Adrenal gland (tissue), 12 donors: ENCODE data around the gene CTBP1. TPM values are rescaled to one million over a fixed set of nuclear protein-coding genes. Genes with fewer than 3 reads are reported as not detected.
A peak's percentile ranks its signal among the peaks of the same experiment; 100 is the strongest.

Source experiments
- DNase-seq, 7 donors: peaks; one replicate each; pipeline ENCODE4 v3.0.0-alpha.2; 2019 to 2020
- H3K27ac ChIP-seq, 5 donors: fragments of 200-600 bp; sonication (generic) in 4 of 5; 1 replicate in 3 of 5; 2 replicates in 2 of 5; pipeline versions ENCODE4 v1.5.1 to v1.8.0; 2016 to 2020; ENCODE audit warnings: mild to moderate bottlenecking in 1 of 5
- H3K27me3 ChIP-seq: fragments of 200-600 bp; 2 replicates; pipeline ENCODE4 v1.8.0; 2021
- H3K36me3 ChIP-seq, 2 donors: fragments of 200-600 bp; replicated peaks in 1 of 2; 1 replicate in 1 of 2; 2 replicates in 1 of 2; pipeline versions ENCODE4 v1.5.1 to v1.8.0; 2018 to 2022
- H3K4me1 ChIP-seq, 2 donors: fragments of 200-600 bp; replicated peaks in 1 of 2; 1 replicate in 1 of 2; 2 replicates in 1 of 2; pipeline versions ENCODE4 v1.5.1 to v1.8.0; 2018 to 2021
- H3K4me3 ChIP-seq, 4 donors: fragments of 200-600 bp; sonication (generic) in 3 of 4; one replicate each; pipeline ENCODE4 v1.5.1; 2016 to 2018
- H3K9me3 ChIP-seq, 3 donors: fragments of 200-600 bp; sonication (generic) in 1 of 3; replicated peaks in 1 of 3; 1 replicate in 2 of 3; 2 replicates in 1 of 3; pipeline versions ENCODE4 v1.5.1 to v1.8.0; 2016 to 2021
- POLR2A ChIP-seq, 2 donors: fragments of 450-650 bp; IDR thresholded peaks; one replicate each; pipeline ENCODE4 v1.6.1; 2017; ENCODE audit warnings: antibody characterized with exemption in 2 of 2, mild to moderate bottlenecking in 2 of 2, moderate library complexity in 1 of 2
- WGBS, 4 donors: extraction: QIAGEN DNeasy Blood & Tissue Kit in 2 of 4; methylation state at CpG; one replicate each; pipeline versions ENCODE4 v1.1.5 to v1.1.7; 2013 to 2017; 5-methylcytosine and 5-hydroxymethylcytosine counted together
- intact Hi-C, 2 donors: fragments of 100-400 bp; cut with DNase I; formaldehyde crosslinking; loops; one replicate each; pipeline versions ENCODE4 v1.14.1 to v1.15.0; 2022 to 2023
- polyA plus RNA-seq, 3 donors: library from polyadenylated mRNA; stranded (reverse); fragments of 200-250 nt in 2 of 3; fragments of 350-450 nt in 1 of 3; fragmentation: Illumina TruSeq in 1 of 3; extraction: RNeasy Lipid Tissue Mini Kit (QIAGEN cat#74804) in 1 of 3; gene quantifications; one replicate each; pipeline ENCODE4 v1.2.3, GENCODE V29; 2013 to 2014
- total RNA-seq, 9 donors: library from RNA; depleted of rRNA in 4 of 9; stranded (reverse); fragments of >200 nt in 4 of 9; fragments of 120-200 nt in 1 of 9; fragmentation: NEBNext Ultra II Directional in 1 of 9; extraction: Animal tissue kit (Norgen Biotek cat#: 25700) in 1 of 9; gene quantifications; one replicate each; pipeline versions ENCODE4 v1.1.0 to v1.2.4, GENCODE V29; 2013 to 2023
- TF ChIP-seq, protein P1 (sequence below), 6 experiments: fragments of 450-650 bp in 4 of 6; fragments of 200-600 bp in 2 of 6; sonication (generic) in 1 of 6; IDR thresholded peaks; 1 replicate in 5 of 6; 2 replicates in 1 of 6; pipeline versions ENCODE4 v1.5.1 to v1.8.0; 2016 to 2021; ENCODE audit warnings: antibody characterized with exemption in 6 of 6, mild to moderate bottlenecking in 2 of 6, moderate library complexity in 1 of 6
- donor health status: healthy with polysubstance abuse.
- donor health status: Bipolar disorder and iron deficiency.
- donor health status: DM: yes; HTN: yes; CAD: no.
- donor health status: DM: no; HTN: no; CAD: no.
- donor health status: DM: no; HTN: no; CAD: no.
- donor health status: DM: yes; HTN: yes; CAD: no.

The CTBP1 gene
- total and polyA plus RNA-seq, 12 donors = 45.7 to 293 (median 159) TPM

DNA sequence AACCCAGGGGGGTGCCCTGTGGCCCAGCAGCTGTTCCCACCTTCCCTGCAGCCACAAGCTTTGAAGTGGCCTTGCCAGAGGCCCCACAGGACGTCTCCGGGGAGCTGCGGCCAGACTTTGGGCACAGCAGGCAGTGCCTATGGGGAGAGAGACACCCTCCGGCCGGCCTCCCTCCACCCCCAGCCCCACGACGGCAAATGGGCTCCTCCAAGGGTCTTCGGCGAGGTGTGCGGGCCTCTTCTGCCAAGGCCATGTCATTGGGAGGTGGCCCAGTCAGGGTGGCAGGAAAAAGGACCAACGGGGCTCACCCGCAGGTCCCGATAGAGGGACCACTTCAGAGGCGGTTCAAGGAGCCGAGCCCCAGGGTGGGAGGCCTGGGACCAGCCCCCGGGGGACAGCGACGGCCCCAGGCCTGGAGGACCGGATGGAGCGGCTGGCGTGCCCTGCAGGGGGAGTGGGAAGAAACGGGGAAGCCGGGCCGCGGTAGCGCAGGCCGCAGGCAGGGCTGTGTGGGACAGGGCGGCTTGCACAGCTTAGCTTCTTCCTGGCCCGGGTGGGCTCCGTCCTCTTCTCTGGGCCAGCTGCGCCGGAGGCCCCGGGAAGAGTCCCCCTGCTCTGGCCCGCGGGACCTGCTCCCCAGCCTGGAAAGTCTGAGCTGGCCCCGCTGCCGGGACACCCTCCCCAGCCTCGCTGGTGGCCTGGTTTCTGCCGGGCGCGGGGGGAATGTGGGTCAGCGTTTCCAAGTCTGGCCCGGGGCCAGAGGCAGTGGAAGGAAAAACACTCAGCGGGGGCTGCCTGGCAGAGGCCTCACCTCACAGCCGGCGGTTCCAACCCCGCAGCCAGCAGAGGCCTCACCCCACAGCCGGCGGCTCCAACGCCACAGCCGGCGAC lies 54.7 kb downstream of the CTBP1 start:
- Histone ChIP-seq H3K9me3 (no peaks in the 10 kb centered on the region), H3K36me3 (no peaks in the 10 kb centered on the region), H3K4me1 (peaks cover 26 to 29% of the 10 kb centered on the region in 2 donors), H3K27ac (peak overlapping the region in 4 of 5 donors; percentile 6 to 81 (median 47)), H3K27me3 (no peaks in the 10 kb centered on the region), H3K4me3 (peak overlapping the region in 1 of 4 donors; percentile 16)
- 41 to 66% (median 43%) methylated on average over 13 to 52 of the region's 52 CpGs for WGBS, 4 donors
- no peak for TF ChIP-seq POLR2A (IDR thresholded peaks at IDR 0.05)
- TF ChIP-seq, protein P1, sequence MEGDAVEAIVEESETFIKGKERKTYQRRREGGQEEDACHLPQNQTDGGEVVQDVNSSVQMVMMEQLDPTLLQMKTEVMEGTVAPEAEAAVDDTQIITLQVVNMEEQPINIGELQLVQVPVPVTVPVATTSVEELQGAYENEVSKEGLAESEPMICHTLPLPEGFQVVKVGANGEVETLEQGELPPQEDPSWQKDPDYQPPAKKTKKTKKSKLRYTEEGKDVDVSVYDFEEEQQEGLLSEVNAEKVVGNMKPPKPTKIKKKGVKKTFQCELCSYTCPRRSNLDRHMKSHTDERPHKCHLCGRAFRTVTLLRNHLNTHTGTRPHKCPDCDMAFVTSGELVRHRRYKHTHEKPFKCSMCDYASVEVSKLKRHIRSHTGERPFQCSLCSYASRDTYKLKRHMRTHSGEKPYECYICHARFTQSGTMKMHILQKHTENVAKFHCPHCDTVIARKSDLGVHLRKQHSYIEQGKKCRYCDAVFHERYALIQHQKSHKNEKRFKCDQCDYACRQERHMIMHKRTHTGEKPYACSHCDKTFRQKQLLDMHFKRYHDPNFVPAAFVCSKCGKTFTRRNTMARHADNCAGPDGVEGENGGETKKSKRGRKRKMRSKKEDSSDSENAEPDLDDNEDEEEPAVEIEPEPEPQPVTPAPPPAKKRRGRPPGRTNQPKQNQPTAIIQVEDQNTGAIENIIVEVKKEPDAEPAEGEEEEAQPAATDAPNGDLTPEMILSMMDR (IDR thresholded peaks at IDR 0.05) = no peak
- DNase-seq = peak; percentile 64 to 85 (median 73)
- intact Hi-C loops = no loop called here

DNA sequence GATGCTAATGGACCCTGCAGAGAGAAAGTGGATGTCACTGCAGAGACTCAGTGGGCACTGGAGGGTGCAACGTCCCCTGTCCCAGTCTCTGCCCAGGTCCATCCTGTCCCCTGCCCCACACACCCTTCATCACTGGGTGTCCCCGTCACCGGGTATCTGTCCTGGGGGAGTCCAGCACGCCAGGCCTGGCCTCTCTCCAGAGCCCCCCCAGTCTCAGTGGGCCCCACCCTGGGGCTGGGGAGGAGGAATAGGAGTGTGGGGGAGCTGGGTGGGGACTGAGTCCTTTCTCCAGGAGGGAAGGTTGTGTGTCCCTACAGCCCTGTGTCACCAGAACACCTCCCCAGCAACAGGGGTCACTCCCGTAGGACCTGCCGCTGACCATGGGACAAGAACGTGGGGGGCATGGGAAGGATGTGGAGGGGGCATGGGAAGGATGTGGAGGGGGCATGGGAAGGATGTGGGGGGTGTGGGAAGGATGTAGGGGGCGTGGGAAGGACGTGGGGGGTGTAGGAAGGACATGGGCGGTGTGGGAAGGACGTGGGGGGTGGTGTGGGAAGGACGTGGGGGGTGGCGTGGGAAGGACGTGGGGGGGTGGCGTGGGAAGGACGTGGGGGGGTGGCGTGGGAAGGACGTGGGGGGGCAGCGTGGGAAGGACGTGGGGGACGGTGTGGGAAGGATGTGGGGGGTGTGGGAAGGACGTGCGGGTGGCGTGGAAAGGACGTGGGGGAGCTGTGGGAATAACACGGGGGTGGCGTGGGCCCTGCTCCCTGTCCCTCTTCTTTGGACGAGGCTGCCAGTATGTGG lies 55.5 kb downstream of the CTBP1 start:
- Histone ChIP-seq H3K27me3 (no peaks in the 10 kb centered on the region), H3K4me3 (no peak overlapping the region), H3K27ac (peak overlapping the region in 4 of 5 donors; percentile 6 to 90 (median 58)), H3K4me1 (peaks cover 26 to 29% of the 10 kb centered on the region in 2 donors), H3K36me3 (no peaks in the 10 kb centered on the region), H3K9me3 (no peaks in the 10 kb centered on the region)
- intact Hi-C loops = no loop called here
- no peak for TF ChIP-seq POLR2A (IDR thresholded peaks at IDR 0.05)
- TF ChIP-seq, protein P1 (IDR thresholded peaks at IDR 0.05) = no peak
- peak in 3 of 7 donors; percentile 16 to 25 (median 24) for DNase-seq
- 41 to 50% (median 44%) methylated on average over 4 to 28 of the region's 28 CpGs for WGBS, 4 donors

DNA sequence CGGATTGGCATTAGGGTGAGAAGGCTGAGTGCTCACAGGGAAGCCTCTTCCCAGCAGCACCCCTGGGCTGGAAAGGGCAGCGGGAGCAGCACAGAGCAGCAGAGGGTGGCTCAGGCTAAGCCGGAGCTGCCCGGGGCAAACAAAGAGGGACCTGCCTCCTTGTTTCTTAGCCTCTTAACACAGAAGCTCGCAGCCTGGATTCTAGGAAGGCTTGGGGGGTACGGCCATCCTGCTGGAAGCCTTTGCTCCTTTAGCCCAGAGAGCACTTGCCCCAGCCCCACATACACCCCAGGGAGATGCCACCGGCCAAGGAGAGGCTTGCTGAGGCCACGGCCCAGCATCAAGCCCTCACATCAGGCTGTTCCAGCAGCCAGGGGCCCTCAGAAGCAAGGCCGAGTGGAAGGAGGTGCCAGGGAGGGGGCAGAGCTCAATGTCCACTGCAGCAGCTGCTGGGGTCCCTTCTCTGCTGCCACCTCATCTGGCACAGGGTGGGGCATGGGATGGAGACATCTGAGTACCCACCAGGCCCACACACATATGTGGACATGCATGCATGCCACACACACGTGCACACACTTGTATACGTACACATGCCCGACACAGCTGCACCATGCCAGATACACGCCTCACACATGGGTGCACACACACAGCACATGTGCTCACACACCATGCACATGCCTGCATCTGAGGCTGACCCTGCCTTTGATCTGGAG lies 56.3 kb downstream of the CTBP1 start:
- Histone ChIP-seq H3K36me3 (no peaks in the 10 kb centered on the region), H3K9me3 (no peaks in the 10 kb centered on the region), H3K4me3 (no peak overlapping the region), H3K27ac (peak overlapping the region in 4 of 5 donors; percentile 55 to 90 (median 78)), H3K27me3 (no peaks in the 10 kb centered on the region), H3K4me1 (peaks cover 26 to 29% of the 10 kb centered on the region in 2 donors)
- DNase-seq = peak; percentile 4 to 63 (median 42)
- WGBS, 4 donors = 44 to 71% (median 56%) methylated on average over 3 to 13 of the region's 13 CpGs
- intact Hi-C loops = no loop called here
- TF ChIP-seq, protein P1 (IDR thresholded peaks at IDR 0.05) = no peak
- TF ChIP-seq POLR2A (IDR thresholded peaks at IDR 0.05) = no peak
